Right hindlimb (tissue), 1 donor: ENCODE data around the gene IQCF6.
"Not testable (repeated sequence)": the region's sequence is repeated elsewhere in the genome, so short reads cannot be mapped to it uniquely, and the experiment has no call there.

Experiments used
- DNase-seq: peaks from one replicate; pipeline ENCODE4 v3.0.0-alpha.2; 2018

IQCF6 gene

GRCh38 chr3:51779137-51779536 lies at the start of gene IQCF6:
Gene IQCF6 (minus strand): TSS chr3:51779237. CDS start chr3:51779224, 13 bp downstream.
- DNase-seq = no peak

- DNase-seq = no peak
Measured at GRCh38 chr3:51828297-51828696, 49.3 kb upstream of the IQCF6 start.

GRCh38 chr3:51819709-51820406 lies 40.8 kb upstream of the IQCF6 start:
- DNase-seq = no peak

GRCh38 chr3:51819151-51819550 lies 40.1 kb upstream of the IQCF6 start:
- DNase-seq = no peak

GRCh38 chr3:51817375-51817774 lies 38.3 kb upstream of the IQCF6 start:
- DNase-seq = no peak

GRCh38 chr3:51816723-51817122 lies 37.7 kb upstream of the IQCF6 start:
- DNase-seq = no peak

GRCh38 chr3:51815614-51816013 lies 36.6 kb upstream of the IQCF6 start:
- DNase-seq = no peak

GRCh38 chr3:51814034-51814433 lies 35.0 kb upstream of the IQCF6 start:
- DNase-seq = no peak

- DNase-seq = peak; percentile 56
Measured at GRCh38 chr3:51813539-51813938, 34.5 kb upstream of the IQCF6 start.

- no peak for DNase-seq
Measured at GRCh38 chr3:51808934-51809333, 29.9 kb upstream of the IQCF6 start.

GRCh38 chr3:51802106-51802703 lies 23.2 kb upstream of the IQCF6 start:
- no peak for DNase-seq

GRCh38 chr3:51800750-51801125 lies 21.7 kb upstream of the IQCF6 start:
- no peak for DNase-seq

- no peak for DNase-seq
Measured at GRCh38 chr3:51799879-51800749, 21.1 kb upstream of the IQCF6 start.

- no peak for DNase-seq
Measured at GRCh38 chr3:51798411-51798963, 19.4 kb upstream of the IQCF6 start.

- DNase-seq = no peak
Measured at GRCh38 chr3:51796854-51797253, 17.8 kb upstream of the IQCF6 start.

GRCh38 chr3:51794206-51794605 lies 15.2 kb upstream of the IQCF6 start:
- DNase-seq = no peak

- DNase-seq = no peak
Measured at GRCh38 chr3:51792206-51792605, 13.2 kb upstream of the IQCF6 start.

GRCh38 chr3:51789437-51789836 lies 10.4 kb upstream of the IQCF6 start:
- DNase-seq = no peak

GRCh38 chr3:51787576-51787975 lies 8.5 kb upstream of the IQCF6 start:
- DNase-seq = not testable (repeated sequence)

GRCh38 chr3:51786267-51786666 lies 7.2 kb upstream of the IQCF6 start:
- DNase-seq = no peak

- DNase-seq = no peak
Measured at GRCh38 chr3:51778554-51778953, 483 bp downstream of the IQCF6 start.

GRCh38 chr3:51777985-51778384 lies 1.1 kb downstream of the IQCF6 start:
- DNase-seq = peak; percentile 61

GRCh38 chr3:51773529-51774056 lies 5.4 kb downstream of the IQCF6 start:
- DNase-seq = no peak
